Caco-2 (cell line): ENCODE results near the gene OR51S1. TPM values are rescaled to one million over a fixed set of nuclear protein-coding genes. Genes with fewer than 3 reads are reported as not detected.
"Not testable (repeated sequence)": the region's sequence is repeated elsewhere in the genome, so short reads cannot be mapped to it uniquely, and the experiment has no call there.

Source experiments
- BruUV-seq: library from RNA; stranded (reverse); fragments of 400-500 nt; replicated peaks from 2 replicates; lab custom pipeline; 2021; lab: Mats Ljungman, UMichigan
- CTCF ChIA-PET: fragments of 300-600 bp; sonication (Branson Sonifier 250); formaldehyde crosslinking; loops from one replicate; lab custom pipeline; 2022; ENCODE audit warnings: antibody characterized with exemption; lab: Charles Lee
- POLR2A ChIA-PET: fragments of 300-600 bp; sonication (Branson Sonifier 250); formaldehyde crosslinking; loops from one replicate; lab custom pipeline; 2022; ENCODE audit warnings: antibody characterized with exemption; lab: Charles Lee
- DNase-seq, 2 experiments: peaks; one replicate each; pipeline versions ENCODE4 v3.0.0 to v3.0.0-alpha.2; 2020 to 2022
- H3K27me3 ChIP-seq: replicated peaks from 2 replicates; pipeline ENCODE4 v1.6.0; 2011; ENCODE audit warnings: low read length; ENCODE audit not compliant: control insufficient read depth, insufficient read depth
- H3K36me3 ChIP-seq: 2 replicates; pipeline ENCODE4 v1.5.1; 2011; ENCODE audit warnings: low read length; ENCODE audit not compliant: control insufficient read depth, insufficient read depth
- H3K4me1 ChIP-seq: fragments of 250-450 bp; sonication (Bioruptor Pico); 2 replicates; pipeline ENCODE4 v1.5.1; 2020; ENCODE audit warnings: mild to moderate bottlenecking
- H3K4me3 ChIP-seq: 2 replicates; pipeline ENCODE4 v1.5.1; 2011; ENCODE audit warnings: low read depth, mild to moderate bottlenecking, control low read depth, low read length
- H3K9me3 ChIP-seq: fragments of 250-450 bp; sonication (Bioruptor Pico); 2 replicates; pipeline ENCODE4 v1.5.1; 2020; ENCODE audit warnings: mild to moderate bottlenecking, moderate library complexity
- H3K27ac Mint-ChIP-seq: one replicate; pipeline ENCODE4 v1.8.0; 2022; ENCODE audit warnings: mixed read lengths; ENCODE audit not compliant: unreplicated experiment
- H3K27me3 Mint-ChIP-seq: one replicate; pipeline ENCODE4 v1.8.0; 2022; ENCODE audit warnings: mixed read lengths; ENCODE audit not compliant: insufficient read depth, unreplicated experiment
- H3K36me3 Mint-ChIP-seq: one replicate; pipeline ENCODE4 v1.8.0; 2022; ENCODE audit warnings: mild to moderate bottlenecking, mixed read lengths; ENCODE audit not compliant: insufficient read depth, unreplicated experiment
- H3K4me1 Mint-ChIP-seq: one replicate; pipeline ENCODE4 v1.8.0; 2022; ENCODE audit warnings: low read depth, mixed read lengths; ENCODE audit not compliant: unreplicated experiment
- H3K4me3 Mint-ChIP-seq: one replicate; pipeline ENCODE4 v1.8.0; 2022; ENCODE audit warnings: mild to moderate bottlenecking, moderate library complexity, mixed read lengths; ENCODE audit not compliant: unreplicated experiment
- H3K9me3 Mint-ChIP-seq: one replicate; pipeline ENCODE4 v1.8.0; 2022; ENCODE audit warnings: mixed read lengths; ENCODE audit not compliant: unreplicated experiment
- intact Hi-C: fragments of 100-400 bp; cut with micrococcal nuclease; formaldehyde crosslinking; loops from one replicate; pipeline ENCODE4 v1.10.0; 2022; ENCODE audit not compliant: unreplicated experiment
- total RNA-seq: library from RNA; stranded (reverse); gene quantifications from 2 replicates; pipeline ENCODE4 v1.2.3, GENCODE V29; 2022
- TF ChIP-seq, protein P1 (sequence below), 2 experiments: fragments of 200-600 bp in 1 of 2; IDR thresholded peaks; 1 replicate in 1 of 2; 2 replicates in 1 of 2; pipeline versions ENCODE4 v1.5.1 to v1.8.0; 2011 to 2022; ENCODE audit warnings: antibody characterized with exemption in 1 of 2, control low read depth in 1 of 2, inconsistent platforms in 1 of 2, low read depth in 1 of 2, low read length in 1 of 2, mild to moderate bottlenecking in 1 of 2, moderate library complexity in 1 of 2; ENCODE audit not compliant: insufficient read depth in 1 of 2, severe bottlenecking in 1 of 2, unreplicated experiment in 1 of 2

The OR51S1 gene
- total RNA-seq, 1 experiment from 2014 or later, result not detected

DNA sequence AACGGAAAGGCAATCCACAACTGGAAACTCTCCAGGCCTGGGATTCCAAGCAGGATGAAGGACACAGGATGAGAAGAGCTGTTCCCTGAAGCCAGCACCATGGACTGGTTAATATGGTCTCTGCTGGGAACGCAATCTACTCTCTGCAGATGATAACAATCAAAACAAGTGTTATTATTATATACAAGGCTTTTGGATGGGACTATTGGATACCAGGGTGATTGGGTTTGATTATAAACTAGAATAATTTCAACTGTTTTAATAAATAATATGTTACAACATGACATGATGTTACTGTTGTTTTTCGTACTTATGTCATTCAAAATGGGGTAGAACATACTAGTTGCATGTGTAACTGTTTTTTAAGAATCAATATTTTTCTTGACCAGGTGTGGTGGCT lies 44.7 kb downstream of the OR51S1 start, which contains the start of gene OR52R1:
Gene OR52R1, minus strand, starts transcription at position 101 of the 400 bp plus-strand sequence. Its CDS starts 0 bp downstream, at position 101.
- ChIA-PET POLR2A (no interaction called here), CTCF (no interaction called here)
- DNase-seq, result no peak
- BruUV-seq, result no TSS peak
- no peak within 1 kb of the TSS for H3K27ac Mint-ChIP-seq
- no peak within 1 kb of the TSS for H3K4me3 ChIP-seq
- peaks cover 5% of the 10 kb centered on the region for H3K27me3 Mint-ChIP-seq
- no peaks in the 10 kb centered on the region for H3K9me3 Mint-ChIP-seq
- no peaks in the 10 kb centered on the region for H3K4me1 Mint-ChIP-seq
- H3K9me3 ChIP-seq, result no peaks in the 10 kb centered on the region
- H3K27me3 ChIP-seq, result no peaks in the 10 kb centered on the region
- H3K4me3 Mint-ChIP-seq, result no peak within 1 kb of the TSS
- TF ChIP-seq, protein P1, sequence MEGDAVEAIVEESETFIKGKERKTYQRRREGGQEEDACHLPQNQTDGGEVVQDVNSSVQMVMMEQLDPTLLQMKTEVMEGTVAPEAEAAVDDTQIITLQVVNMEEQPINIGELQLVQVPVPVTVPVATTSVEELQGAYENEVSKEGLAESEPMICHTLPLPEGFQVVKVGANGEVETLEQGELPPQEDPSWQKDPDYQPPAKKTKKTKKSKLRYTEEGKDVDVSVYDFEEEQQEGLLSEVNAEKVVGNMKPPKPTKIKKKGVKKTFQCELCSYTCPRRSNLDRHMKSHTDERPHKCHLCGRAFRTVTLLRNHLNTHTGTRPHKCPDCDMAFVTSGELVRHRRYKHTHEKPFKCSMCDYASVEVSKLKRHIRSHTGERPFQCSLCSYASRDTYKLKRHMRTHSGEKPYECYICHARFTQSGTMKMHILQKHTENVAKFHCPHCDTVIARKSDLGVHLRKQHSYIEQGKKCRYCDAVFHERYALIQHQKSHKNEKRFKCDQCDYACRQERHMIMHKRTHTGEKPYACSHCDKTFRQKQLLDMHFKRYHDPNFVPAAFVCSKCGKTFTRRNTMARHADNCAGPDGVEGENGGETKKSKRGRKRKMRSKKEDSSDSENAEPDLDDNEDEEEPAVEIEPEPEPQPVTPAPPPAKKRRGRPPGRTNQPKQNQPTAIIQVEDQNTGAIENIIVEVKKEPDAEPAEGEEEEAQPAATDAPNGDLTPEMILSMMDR (IDR thresholded peaks at IDR 0.05; ENCODE audit: insufficient read depth in 1 of 2, low read depth in 1 of 2, low read length in 1 of 2, severe bottlenecking in 1 of 2, unreplicated experiment in 1 of 2), result no peak
- intact Hi-C loops, result no loop called here
- no peaks in the 10 kb centered on the region for H3K36me3 ChIP-seq
- H3K4me1 ChIP-seq, result no peaks in the 10 kb centered on the region
- no peaks in the 10 kb centered on the region for H3K36me3 Mint-ChIP-seq

DNA sequence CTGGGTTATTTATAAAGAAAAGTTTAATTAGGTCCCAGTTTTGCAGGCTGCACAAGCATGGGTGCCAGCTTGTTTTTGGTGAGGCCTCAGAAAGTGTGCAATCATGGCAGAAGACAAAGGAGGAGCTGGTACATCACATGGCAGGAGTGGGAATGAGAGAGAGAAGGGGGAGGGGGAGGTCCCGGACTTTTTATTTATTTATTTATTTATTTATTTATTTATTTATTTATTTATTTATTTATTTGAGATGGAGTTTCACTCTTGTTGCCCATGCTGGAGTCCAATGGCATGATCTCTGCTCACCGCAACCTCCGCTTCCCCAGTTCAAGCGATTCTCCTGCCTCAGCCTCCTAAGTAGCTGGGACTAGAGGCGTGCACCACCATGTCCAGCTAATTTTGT lies 47.7 kb downstream of the OR51S1 start:
- H3K36me3 ChIP-seq, H3K4me1 ChIP-seq, CTCF ChIA-PET, H3K4me3 Mint-ChIP-seq, BruUV-seq, H3K9me3 ChIP-seq, H3K27ac Mint-ChIP-seq, H3K27me3 Mint-ChIP-seq, intact Hi-C loops, H3K36me3 Mint-ChIP-seq, POLR2A ChIA-PET, H3K4me3 ChIP-seq, H3K27me3 ChIP-seq, H3K9me3 Mint-ChIP-seq, H3K4me1 Mint-ChIP-seq, DNase-seq: not testable (repeated sequence)

DNA sequence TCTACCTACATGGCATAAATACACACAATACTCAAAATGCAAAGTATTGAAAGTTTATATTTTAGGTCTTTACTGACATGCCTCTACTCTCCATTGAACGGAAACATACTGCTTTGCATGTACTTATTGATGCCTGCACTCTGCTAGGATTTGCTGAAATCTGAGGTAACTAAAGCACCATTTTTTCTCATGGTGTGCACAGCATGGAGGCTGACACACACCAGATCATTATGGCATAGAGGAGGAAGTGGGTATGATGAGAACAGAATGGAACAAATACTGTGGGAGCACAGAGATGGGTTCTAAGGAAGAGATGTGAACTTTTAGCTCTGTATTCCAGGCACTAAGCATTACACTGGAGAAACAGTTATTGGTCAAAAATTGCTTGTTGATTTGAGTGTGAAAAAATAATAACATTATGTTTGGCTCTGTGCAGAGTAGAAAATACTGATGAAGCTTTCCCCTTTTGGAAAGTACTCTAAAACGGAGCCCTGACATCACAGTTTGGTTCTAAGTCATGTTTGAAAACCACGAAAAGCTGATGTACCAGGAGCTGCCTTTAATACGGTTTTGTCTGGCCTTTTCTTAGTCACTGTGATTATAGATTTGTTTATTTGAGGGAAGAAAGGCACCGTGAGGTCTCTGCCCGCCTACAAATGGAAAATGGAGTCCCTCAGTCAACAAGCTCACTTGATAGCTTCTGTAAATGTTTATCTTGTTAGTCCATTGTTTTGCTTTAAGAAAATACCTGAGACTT lies 50.4 kb downstream of the OR51S1 start:
- ChIA-PET POLR2A (no interaction called here), CTCF (no interaction called here)
- no peak overlapping the region for H3K27ac Mint-ChIP-seq
- H3K4me1 Mint-ChIP-seq, result no peaks in the 10 kb centered on the region
- Histone ChIP-seq H3K9me3 (no peaks in the 10 kb centered on the region), H3K36me3 (no peaks in the 10 kb centered on the region), H3K4me1 (no peaks in the 10 kb centered on the region), H3K27me3 (no peaks in the 10 kb centered on the region), H3K4me3 (no peak overlapping the region)
- TF ChIP-seq, protein P1 (IDR thresholded peaks at IDR 0.05; ENCODE audit: insufficient read depth in 1 of 2, low read depth in 1 of 2, low read length in 1 of 2, severe bottlenecking in 1 of 2, unreplicated experiment in 1 of 2), result no peak
- BruUV-seq, result no TSS peak
- H3K27me3 Mint-ChIP-seq, result peaks cover 2% of the 10 kb centered on the region
- H3K36me3 Mint-ChIP-seq, result no peaks in the 10 kb centered on the region
- H3K4me3 Mint-ChIP-seq, result no peak overlapping the region
- H3K9me3 Mint-ChIP-seq, result no peaks in the 10 kb centered on the region
- no peak for DNase-seq
- intact Hi-C loops, result no loop called here

Other genes with a start within 250 kb of the OR51S1 start
- gene TRIM68, start 241.0 kb downstream of the OR51S1 start, total RNA-seq, result 4.9 and 6.9 TPM in 2 replicates
- not detected in 2 replicates for gene OR51D1, start 211.7 kb downstream of the OR51S1 start, total RNA-seq
- not detected in 2 replicates for gene OR51E1, start 205.2 kb downstream of the OR51S1 start, total RNA-seq
- not detected in 2 replicates for gene OR51E2, start 151.4 kb downstream of the OR51S1 start, total RNA-seq
- gene MMP26, start 144.4 kb downstream of the OR51S1 start, total RNA-seq, result not detected in 2 replicates
- gene OR51F1, start 79.3 kb downstream of the OR51S1 start, total RNA-seq, result not detected in 2 replicates
- not detected in 2 replicates for gene OR52R1, start 44.8 kb downstream of the OR51S1 start, total RNA-seq
- gene OR51F2, start 27.9 kb downstream of the OR51S1 start, total RNA-seq, result not detected in 2 replicates
- not detected in 2 replicates for gene OR51T1, start 32.7 kb upstream of the OR51S1 start, total RNA-seq
- gene OR51A7, start 54.6 kb upstream of the OR51S1 start, total RNA-seq, result not detected in 2 replicates
- not detected in 2 replicates for gene OR51G2, start 70.1 kb upstream of the OR51S1 start, total RNA-seq
- gene OR51G1, start 75.1 kb upstream of the OR51S1 start, total RNA-seq, result not detected in 2 replicates
- gene OR51A4, start 98.4 kb upstream of the OR51S1 start, total RNA-seq, result not detected in 2 replicates
- gene OR51A2, start 106.5 kb upstream of the OR51S1 start, total RNA-seq, result not detected in 2 replicates
- gene OR51L1, start 145.6 kb upstream of the OR51S1 start, total RNA-seq, result not detected in 2 replicates
- not detected in 2 replicates for gene OR52J3, start 197.3 kb upstream of the OR51S1 start, total RNA-seq
- not detected in 2 replicates for gene OR52E2, start 210.4 kb upstream of the OR51S1 start, total RNA-seq
- not detected in 2 replicates for gene OR52E1, start 220.4 kb upstream of the OR51S1 start, total RNA-seq